C4-2B (cell line): ENCODE results near the gene SLC25A17.

Source experiments
- CTCF ChIP-seq: fragments of 450-650 bp; conservative IDR thresholded peaks from 2 replicates; pipeline ENCODE4 v1.5.1; 2017; ENCODE audit warnings: mild to moderate bottlenecking
- ZFX ChIP-seq: fragments of 450-650 bp; IDR thresholded peaks from 2 replicates; pipeline ENCODE4 v1.6.1; 2017

- TF ChIP-seq ZFX = no peak
- TF ChIP-seq CTCF = no peak
These were observed 90.4 kb downstream of the SLC25A17 start for GRCh38 chr22:40728731-40729189.
